ENCODE measurements around the gene ZNF521.
A peak's percentile ranks its signal among the peaks of the same experiment; 100 is the strongest.

Gene ZNF521

DNA sequence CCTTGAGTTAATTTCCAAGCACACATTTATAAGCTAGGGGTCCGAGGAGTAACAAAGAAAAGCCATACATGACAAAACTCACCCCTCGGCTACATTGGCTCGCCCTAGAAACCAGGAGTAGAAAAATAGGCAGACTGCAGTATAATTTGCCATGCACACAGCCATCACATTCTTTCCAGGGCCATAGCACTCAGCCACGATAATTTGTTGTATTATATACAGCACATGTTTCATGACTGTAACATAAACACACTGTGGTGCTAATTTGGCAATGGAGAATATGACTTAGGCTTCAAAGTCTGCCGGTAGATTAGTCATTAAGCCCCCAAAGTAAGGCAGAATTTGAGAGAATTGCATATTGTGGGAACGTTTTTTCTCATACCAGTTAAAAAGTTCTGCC is 254.9 kb downstream of the ZNF521 start:
- H3K27ac ChIP-seq = no peak overlapping the region
- TF ChIP-seq, protein P1, sequence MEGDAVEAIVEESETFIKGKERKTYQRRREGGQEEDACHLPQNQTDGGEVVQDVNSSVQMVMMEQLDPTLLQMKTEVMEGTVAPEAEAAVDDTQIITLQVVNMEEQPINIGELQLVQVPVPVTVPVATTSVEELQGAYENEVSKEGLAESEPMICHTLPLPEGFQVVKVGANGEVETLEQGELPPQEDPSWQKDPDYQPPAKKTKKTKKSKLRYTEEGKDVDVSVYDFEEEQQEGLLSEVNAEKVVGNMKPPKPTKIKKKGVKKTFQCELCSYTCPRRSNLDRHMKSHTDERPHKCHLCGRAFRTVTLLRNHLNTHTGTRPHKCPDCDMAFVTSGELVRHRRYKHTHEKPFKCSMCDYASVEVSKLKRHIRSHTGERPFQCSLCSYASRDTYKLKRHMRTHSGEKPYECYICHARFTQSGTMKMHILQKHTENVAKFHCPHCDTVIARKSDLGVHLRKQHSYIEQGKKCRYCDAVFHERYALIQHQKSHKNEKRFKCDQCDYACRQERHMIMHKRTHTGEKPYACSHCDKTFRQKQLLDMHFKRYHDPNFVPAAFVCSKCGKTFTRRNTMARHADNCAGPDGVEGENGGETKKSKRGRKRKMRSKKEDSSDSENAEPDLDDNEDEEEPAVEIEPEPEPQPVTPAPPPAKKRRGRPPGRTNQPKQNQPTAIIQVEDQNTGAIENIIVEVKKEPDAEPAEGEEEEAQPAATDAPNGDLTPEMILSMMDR (IDR thresholded peaks at IDR 0.05) = no peak
- no peak for TF ChIP-seq ZFX (IDR thresholded peaks at IDR 0.05; ENCODE audit: borderline replicate concordance)

DNA sequence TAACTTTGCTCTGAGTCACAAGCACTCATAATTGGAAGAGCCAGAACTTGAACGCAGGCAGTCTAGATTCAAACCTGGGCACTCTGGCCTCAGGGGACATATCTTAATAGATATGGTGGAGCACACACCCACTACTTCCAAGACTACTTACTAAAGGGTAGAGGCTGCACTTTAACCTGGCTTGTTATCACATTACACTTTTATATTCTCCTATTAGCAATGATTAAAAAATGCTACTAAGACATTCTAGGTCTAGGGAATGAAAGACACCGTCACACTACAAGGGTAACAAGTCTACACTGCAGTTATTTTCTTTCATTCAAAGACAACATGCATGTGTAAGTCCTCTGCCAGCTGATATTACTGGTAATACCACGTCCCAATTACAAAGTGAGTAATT is 258.8 kb downstream of the ZNF521 start:
- H3K27ac ChIP-seq = no peak overlapping the region
- TF ChIP-seq, protein P1 (IDR thresholded peaks at IDR 0.05) = no peak
- no peak for TF ChIP-seq ZFX (IDR thresholded peaks at IDR 0.05; ENCODE audit: borderline replicate concordance)

DNA sequence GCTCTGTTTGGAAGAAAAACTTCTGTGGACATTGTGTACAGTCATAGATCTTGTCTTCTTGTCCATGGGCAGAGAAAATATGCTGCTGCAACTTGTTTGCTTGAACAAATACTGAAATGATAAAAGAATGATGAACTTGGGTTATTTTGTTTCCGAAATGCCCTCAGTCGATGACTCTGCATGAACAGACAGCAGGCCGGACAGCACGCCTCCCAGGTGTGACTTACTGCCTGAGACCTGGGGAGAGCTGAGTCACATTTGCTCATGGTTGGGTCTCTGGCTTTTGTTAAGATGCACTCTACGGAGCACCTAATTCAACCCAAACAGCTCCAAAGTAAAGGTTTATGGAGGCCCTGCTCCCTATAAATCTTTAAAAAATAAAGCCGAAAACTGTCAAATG is 262.5 kb downstream of the ZNF521 start:
- H3K27ac ChIP-seq = peak overlapping the region; percentile 78
- TF ChIP-seq ZFX (IDR thresholded peaks at IDR 0.05; ENCODE audit: borderline replicate concordance) = no peak
- TF ChIP-seq, protein P1 (IDR thresholded peaks at IDR 0.05) = no peak

DNA sequence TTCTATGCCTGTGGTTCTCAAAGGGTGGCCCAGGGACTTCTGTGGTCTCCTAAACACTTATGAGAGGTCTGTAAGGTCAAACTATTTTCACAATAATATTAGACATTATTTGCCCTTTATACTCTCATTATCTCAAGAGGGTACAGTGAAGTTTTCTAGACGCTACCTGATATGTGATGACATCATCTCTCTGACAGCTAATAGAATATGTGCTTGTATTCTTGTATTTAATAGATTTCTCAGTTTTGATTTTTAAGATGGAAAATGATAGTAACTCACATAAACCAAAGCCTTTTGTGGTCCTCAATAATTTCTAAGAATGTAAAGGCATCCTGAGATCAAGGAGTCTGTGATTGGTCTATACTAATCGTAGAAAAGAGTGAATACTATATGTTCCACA is 265.1 kb downstream of the ZNF521 start:
- H3K27ac ChIP-seq = no peak overlapping the region
- no peak for TF ChIP-seq ZFX (IDR thresholded peaks at IDR 0.05; ENCODE audit: borderline replicate concordance)
- TF ChIP-seq, protein P1 (IDR thresholded peaks at IDR 0.05) = no peak

DNA sequence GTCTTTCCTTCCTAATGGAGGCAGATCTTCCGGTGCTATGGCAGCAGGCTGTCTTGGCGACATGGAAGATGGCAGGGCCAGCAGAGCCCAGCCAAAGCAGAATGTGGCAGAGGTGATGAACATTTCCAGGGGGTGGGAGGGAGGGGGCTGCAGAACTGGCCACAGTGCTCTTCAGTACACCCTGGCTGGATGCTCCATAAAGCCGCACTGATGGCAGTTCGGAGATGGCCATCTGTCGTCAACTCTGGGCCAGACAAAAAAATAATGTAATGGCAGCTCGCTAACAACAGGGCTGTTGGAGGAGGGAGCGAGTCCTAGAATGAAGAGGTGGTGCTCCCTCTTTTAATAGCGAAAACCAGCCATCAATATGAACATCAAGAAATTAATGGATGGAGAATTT is 271.0 kb downstream of the ZNF521 start:
- H3K27ac ChIP-seq = no peak overlapping the region
- TF ChIP-seq, protein P1 (IDR thresholded peaks at IDR 0.05) = no peak
- TF ChIP-seq ZFX (IDR thresholded peaks at IDR 0.05; ENCODE audit: borderline replicate concordance) = no peak

DNA sequence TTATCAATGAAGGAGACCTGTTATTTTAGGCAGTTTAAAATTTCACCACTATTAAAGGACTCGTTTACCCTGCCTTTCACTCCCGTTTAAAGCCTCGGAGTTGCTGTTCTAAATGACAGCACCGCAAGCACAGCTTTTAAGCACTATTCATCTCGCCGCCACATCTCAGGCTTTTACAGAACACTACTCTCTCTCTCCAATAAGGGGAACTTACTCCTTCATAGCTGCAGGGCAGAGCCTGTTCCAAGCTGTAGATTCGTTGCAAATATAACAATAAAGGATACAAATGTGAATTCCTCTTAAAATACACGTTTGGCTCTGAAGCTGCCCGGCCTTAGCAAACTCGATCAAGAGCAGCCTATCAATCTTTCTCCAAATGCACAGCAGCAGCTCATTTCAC is 271.8 kb downstream of the ZNF521 start:
- no peak overlapping the region for H3K27ac ChIP-seq
- no peak for TF ChIP-seq ZFX (IDR thresholded peaks at IDR 0.05; ENCODE audit: borderline replicate concordance)
- TF ChIP-seq, protein P1 (IDR thresholded peaks at IDR 0.05) = no peak

DNA sequence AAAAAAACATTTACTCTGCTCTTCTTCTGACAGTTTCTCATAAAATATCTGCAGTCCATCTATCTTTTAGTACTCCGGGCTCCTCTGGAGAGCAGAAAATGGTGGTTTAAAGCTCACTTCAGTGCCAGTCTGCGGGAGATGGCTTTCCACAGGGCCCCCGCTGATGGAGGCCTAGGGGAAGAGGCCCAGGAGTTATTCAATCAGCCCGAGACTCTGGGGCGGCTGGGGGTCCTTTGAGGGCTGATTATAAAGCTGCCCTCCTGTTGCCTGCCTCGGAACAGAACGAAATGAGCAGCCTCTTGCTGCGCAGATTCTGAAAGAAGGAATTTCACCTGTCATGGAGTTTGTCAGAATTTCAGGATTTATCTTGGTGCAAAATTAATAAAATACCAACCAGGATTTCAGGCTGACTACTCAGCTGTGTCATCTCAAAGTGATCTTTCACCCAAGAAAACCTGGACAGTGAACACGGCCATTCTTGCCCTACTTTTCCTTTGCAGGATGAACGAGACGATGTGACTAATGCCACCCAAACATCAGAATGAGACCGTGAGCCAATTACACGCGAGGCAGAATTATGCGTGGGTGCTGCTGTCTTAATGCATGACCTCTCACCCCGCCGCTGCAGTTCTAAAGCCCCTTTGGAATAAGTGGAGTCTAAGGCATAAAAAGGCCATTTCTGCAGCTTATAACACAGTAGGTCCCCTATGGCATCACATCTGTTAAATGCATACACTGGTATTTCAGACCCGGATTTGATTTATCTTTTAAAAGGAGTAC is 273.8 kb downstream of the ZNF521 start:
- H3K27ac ChIP-seq = no peak overlapping the region
- no peak for TF ChIP-seq ZFX (IDR thresholded peaks at IDR 0.05; ENCODE audit: borderline replicate concordance)
- TF ChIP-seq, protein P1 (IDR thresholded peaks at IDR 0.05) = no peak

All from 22Rv1 (cell line).